Ureter (tissue), 1 donor: ENCODE data around the gene GATAD2B. TPM values are rescaled to one million over a fixed set of nuclear protein-coding genes. Genes with fewer than 3 reads are reported as not detected.

Experiments
- total RNA-seq: library from RNA; stranded (reverse); gene quantifications from one replicate; pipeline ENCODE4 v1.2.4, GENCODE V29; 2023
- donor health status: DM: yes; HTN: yes; CAD: no.

GATAD2B gene
- total RNA-seq, 1 donor from 2014 or later, result 43.1 TPM

Other genes with a start within 250 kb of the GATAD2B start
- 21.0 TPM for gene NPR1, start 244.3 kb downstream of the GATAD2B start, total RNA-seq
- 77.5 TPM for gene INTS3, start 194.9 kb downstream of the GATAD2B start, total RNA-seq
- gene SLC27A3, start 147.6 kb downstream of the GATAD2B start, total RNA-seq, result 28.8 TPM
- 69.4 TPM for gene DENND4B, start 23.7 kb upstream of the GATAD2B start, total RNA-seq
- gene CRTC2, start 35.6 kb upstream of the GATAD2B start, total RNA-seq, result 32.7 TPM
- 62.6 TPM for gene SLC39A1, start 40.6 kb upstream of the GATAD2B start, total RNA-seq
- gene CREB3L4, start 44.9 kb upstream of the GATAD2B start, total RNA-seq, result 13.9 TPM
- gene JTB, start 54.7 kb upstream of the GATAD2B start, total RNA-seq, result 103 TPM
- 86.4 TPM for gene RAB13, start 63.4 kb upstream of the GATAD2B start, total RNA-seq
- gene RPS27, start 67.8 kb upstream of the GATAD2B start, total RNA-seq, result 2,661 TPM
- 0.39 TPM for gene NUP210L, start 232.1 kb upstream of the GATAD2B start, total RNA-seq